ENCODE results near the gene APOL2. TPM values are rescaled to one million over a fixed set of nuclear protein-coding genes. Genes with fewer than 3 reads are reported as not detected.

The APOL2 gene
- total RNA-seq, 4 donors from 2014 or later, result 14.6 to 44.5 (median 23.5) TPM

DNA sequence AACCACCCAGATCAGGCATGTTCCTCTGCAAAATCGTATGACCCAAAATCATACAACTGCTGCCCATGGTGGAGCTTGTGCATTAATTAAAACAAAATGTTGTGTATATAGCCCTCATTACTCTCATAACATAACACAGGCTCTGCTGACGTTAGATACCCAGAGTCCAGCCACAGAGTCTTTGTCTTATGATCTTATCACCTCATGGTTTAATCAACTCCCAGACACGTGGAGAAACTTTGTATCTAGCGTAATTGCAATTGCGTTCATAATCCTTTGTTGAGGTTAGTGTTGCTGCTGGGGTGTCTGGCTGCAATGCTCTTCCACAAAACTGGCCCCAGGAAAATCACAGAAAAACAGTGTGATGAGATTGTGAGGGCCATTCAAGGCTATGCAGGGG lies 8.6 kb upstream of the APOL2 start:
- no peak for DNase-seq
- H3K4me1 ChIP-seq, result peaks cover 0 to 56% (median 29%) of the 10 kb centered on the region in 3 donors
- no peaks in the 10 kb centered on the region for H3K9me3 ChIP-seq
- intact Hi-C loops (cut with DNase I), result no loop called here
- 67 to 80% methylated on average over 5 of the region's 5 CpGs for WGBS, 2 donors
- H3K27ac ChIP-seq, result no peak overlapping the region
- H3K4me3 ChIP-seq, result no peak overlapping the region
- TF ChIP-seq CTCF (IDR thresholded peaks at IDR 0.05) (no peak), POLR2A (IDR thresholded peaks at IDR 0.05) (no peak)
- no peaks in the 10 kb centered on the region for H3K36me3 ChIP-seq
- no peaks in the 10 kb centered on the region for H3K27me3 ChIP-seq

GRCh38 chr22:36246718-36247117 lies 7.4 kb upstream of the APOL2 start:
- Histone ChIP-seq H3K4me3 (no peak overlapping the region), H3K27ac (no peak overlapping the region), H3K27me3 (no peaks in the 10 kb centered on the region), H3K4me1 (peaks cover 0 to 44% (median 22%) of the 10 kb centered on the region in 3 donors), H3K9me3 (no peaks in the 10 kb centered on the region), H3K36me3 (no peaks in the 10 kb centered on the region)
- intact Hi-C loops (cut with DNase I), result no loop called here
- 76 to 93% methylated on average over 2 to 3 of the region's 3 CpGs for WGBS, 2 donors
- no peak for DNase-seq
- TF ChIP-seq POLR2A (IDR thresholded peaks at IDR 0.05), result no peak
- TF ChIP-seq CTCF (IDR thresholded peaks at IDR 0.05), result no peak

- no peak for DNase-seq
- no peaks in the 10 kb centered on the region for H3K9me3 ChIP-seq
- H3K4me3 ChIP-seq, result no peak overlapping the region
- 63 to 68% methylated on average over 4 of the region's 4 CpGs for WGBS, 2 donors
- TF ChIP-seq POLR2A (IDR thresholded peaks at IDR 0.05) (no peak), CTCF (IDR thresholded peaks at IDR 0.05) (no peak)
- H3K4me1 ChIP-seq, result peaks cover 0 to 35% (median 19%) of the 10 kb centered on the region in 3 donors
- intact Hi-C loops (cut with DNase I), result no loop called here
- no peak overlapping the region for H3K27ac ChIP-seq
- H3K36me3 ChIP-seq, result no peaks in the 10 kb centered on the region
- H3K27me3 ChIP-seq, result no peaks in the 10 kb centered on the region
Observed at GRCh38 chr22:36245805-36246356, 6.6 kb upstream of the APOL2 start.

DNA sequence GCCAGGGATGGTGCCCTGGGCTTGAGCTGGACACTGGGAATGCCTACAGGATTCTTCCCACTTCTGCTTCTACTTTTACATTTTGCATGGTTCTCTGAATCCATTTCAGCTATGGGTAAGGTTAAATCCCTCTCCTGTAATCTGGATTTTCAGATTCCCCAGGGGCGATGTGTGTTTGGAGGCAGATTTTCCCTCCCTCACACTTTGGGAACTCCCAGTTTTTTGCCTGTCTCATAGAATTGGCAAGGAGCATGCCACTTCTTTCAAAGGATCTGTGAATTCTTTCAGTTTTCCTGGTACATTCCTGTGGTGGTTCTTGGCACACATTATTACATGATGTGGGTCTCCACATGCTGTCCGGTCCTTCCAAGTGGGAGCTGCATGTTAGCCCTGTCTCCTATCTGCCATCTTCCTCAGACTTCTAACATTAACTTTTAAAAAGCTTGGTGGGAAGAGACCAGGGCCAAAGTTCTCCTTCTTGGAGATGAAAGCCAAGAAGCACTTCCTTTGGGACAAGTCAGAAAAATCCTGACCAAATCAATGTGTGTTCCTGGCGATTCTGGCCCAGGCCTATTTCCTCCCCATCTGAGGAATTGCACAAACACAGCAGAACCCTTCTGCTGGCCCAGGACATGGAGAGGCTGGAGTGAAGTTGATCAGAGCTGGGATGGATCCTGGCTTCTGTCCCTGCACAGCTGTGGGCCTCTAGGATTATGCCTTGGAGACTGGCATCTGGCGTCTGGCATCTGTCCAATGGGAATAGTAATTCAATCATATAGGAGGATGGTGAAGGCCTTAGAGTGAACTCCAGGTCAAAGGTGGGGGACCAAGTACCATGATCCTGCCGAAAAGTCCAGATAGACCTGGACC lies 5.4 kb upstream of the APOL2 start:
- 58 to 69% methylated on average over 4 to 5 of the region's 5 CpGs for WGBS, 2 donors
- H3K27ac ChIP-seq, result peak overlapping the region in 3 of 4 donors; percentile 28 to 65 (median 64)
- no peak for DNase-seq
- H3K9me3 ChIP-seq, result no peaks in the 10 kb centered on the region
- H3K4me1 ChIP-seq, result peaks cover 0 to 28% (median 16%) of the 10 kb centered on the region in 3 donors
- TF ChIP-seq POLR2A (IDR thresholded peaks at IDR 0.05), result no peak
- no peak for TF ChIP-seq CTCF (IDR thresholded peaks at IDR 0.05)
- no peak overlapping the region for H3K4me3 ChIP-seq
- intact Hi-C loops (cut with DNase I), result no loop called here
- no peaks in the 10 kb centered on the region for H3K27me3 ChIP-seq
- H3K36me3 ChIP-seq, result no peaks in the 10 kb centered on the region

- Histone ChIP-seq H3K36me3 (no peaks in the 10 kb centered on the region), H3K27me3 (no peaks in the 10 kb centered on the region), H3K9me3 (no peaks in the 10 kb centered on the region), H3K4me3 (no peak overlapping the region), H3K27ac (peak overlapping the region in 3 of 4 donors; percentile 28 to 65 (median 64)), H3K4me1 (peaks cover 0 to 29% (median 18%) of the 10 kb centered on the region in 3 donors)
- DNase-seq, result no peak
- TF ChIP-seq CTCF (IDR thresholded peaks at IDR 0.05), result no peak
- TF ChIP-seq POLR2A (IDR thresholded peaks at IDR 0.05), result no peak
- intact Hi-C loops (cut with DNase I), result no loop called here
- WGBS, 2 donors, result 79 to 100% methylated on average over 3 to 5 of the region's 5 CpGs
Observed at GRCh38 chr22:36243986-36244385, 4.7 kb upstream of the APOL2 start.

Measured in esophagus squamous epithelium (tissue), 5 donors.